ENCODE results near the gene NDUFB2.

DNA sequence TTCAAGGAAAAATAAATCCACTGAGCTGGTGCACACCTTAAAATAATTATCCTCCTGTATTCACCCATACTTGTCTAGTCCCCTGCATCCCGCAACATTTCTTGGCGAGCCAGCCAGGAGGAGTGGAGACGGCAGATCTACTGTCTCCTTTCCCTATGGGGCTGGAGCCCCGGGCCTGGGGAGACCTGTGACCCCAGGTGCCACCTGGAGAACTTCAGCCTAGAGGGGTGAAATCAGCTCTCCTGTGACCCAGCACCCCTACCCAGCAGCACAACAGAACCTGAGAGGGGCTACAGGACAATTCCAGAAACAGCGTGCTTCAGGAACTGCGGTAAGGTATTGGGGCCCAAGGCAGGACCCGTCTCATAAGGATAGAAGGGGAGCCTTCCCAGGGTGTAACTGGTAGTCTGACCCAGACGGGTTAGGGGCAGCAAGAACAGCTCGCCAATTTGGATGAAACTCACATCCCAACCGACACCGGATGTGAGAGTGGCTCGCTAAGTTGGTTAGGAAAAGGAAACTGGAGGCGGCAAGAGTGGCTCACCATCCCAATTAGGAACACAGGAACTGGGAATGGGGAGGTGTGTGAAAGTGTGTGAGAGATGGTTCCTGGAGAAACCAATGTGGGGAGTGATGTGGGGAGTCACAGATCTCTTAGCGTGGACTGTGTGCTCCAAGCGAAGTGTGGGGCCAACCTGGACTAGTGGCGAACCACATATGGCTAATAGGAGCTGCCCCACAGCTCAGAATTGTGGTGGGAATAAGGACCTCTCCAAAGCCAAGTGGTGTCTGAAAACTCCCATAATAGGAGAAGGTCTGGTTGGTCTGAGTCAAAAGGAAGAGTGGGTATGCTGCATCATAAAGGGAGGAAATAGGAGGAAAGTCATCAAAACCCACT, 40.7 kb upstream of the NDUFB2 start:
- TF ChIP-seq, protein P1, sequence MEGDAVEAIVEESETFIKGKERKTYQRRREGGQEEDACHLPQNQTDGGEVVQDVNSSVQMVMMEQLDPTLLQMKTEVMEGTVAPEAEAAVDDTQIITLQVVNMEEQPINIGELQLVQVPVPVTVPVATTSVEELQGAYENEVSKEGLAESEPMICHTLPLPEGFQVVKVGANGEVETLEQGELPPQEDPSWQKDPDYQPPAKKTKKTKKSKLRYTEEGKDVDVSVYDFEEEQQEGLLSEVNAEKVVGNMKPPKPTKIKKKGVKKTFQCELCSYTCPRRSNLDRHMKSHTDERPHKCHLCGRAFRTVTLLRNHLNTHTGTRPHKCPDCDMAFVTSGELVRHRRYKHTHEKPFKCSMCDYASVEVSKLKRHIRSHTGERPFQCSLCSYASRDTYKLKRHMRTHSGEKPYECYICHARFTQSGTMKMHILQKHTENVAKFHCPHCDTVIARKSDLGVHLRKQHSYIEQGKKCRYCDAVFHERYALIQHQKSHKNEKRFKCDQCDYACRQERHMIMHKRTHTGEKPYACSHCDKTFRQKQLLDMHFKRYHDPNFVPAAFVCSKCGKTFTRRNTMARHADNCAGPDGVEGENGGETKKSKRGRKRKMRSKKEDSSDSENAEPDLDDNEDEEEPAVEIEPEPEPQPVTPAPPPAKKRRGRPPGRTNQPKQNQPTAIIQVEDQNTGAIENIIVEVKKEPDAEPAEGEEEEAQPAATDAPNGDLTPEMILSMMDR (conservative IDR thresholded peaks at IDR 0.05; ENCODE audit: low read depth, low read length): no peak
- TF ChIP-seq EZH2phosphoT487 (IDR thresholded peaks at IDR 0.05; ENCODE audit: borderline replicate concordance, low read length): no peak
- no peak for TF ChIP-seq EZH2 (IDR thresholded peaks at IDR 0.05; ENCODE audit: low read length, unreplicated experiment)
